Activated CD8-positive, alpha-beta memory T cell treated with anti-CD3 and anti-CD28 coated beads for 48 hours (primary cell): ENCODE results near the gene GFRA1.
"Not testable (repeated sequence)": the region's sequence is repeated elsewhere in the genome, so short reads cannot be mapped to it uniquely, and the experiment has no call there.

ENCODE experiments used
- DNase-seq, 3 experiments: peaks; one replicate each; pipeline ENCODE4 v3.0.0-alpha.2; 2020; ENCODE audit warnings: low read depth in 2 of 3, low spot score in 2 of 3

Gene GFRA1

DNA sequence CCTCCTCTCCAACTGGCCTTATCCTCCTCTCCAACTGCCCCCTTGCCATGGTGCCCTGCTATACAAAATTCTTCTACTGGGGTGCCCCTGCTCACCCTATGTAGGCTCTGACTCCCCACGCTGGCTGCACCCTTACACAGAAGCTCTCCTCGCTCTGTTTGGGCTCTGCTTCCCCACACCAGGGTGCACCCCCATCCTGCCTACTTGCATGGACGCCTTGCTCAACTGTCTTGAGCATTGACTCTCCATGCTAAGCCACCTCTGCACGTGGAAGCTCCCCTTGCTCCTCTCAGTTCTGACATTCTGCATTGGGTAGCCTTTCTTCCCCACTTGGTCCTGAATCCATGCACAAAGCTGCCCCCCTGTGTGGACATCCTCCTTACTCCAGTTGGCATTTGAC lies 231.1 kb downstream of the GFRA1 start:
- DNase-seq: no peak

GRCh38 chr10:116039612-116040011 lies 233.4 kb downstream of the GFRA1 start:
- DNase-seq: no peak

- no peak for DNase-seq
Observed at GRCh38 chr10:116038259-116038658, 234.7 kb downstream of the GFRA1 start.

DNA sequence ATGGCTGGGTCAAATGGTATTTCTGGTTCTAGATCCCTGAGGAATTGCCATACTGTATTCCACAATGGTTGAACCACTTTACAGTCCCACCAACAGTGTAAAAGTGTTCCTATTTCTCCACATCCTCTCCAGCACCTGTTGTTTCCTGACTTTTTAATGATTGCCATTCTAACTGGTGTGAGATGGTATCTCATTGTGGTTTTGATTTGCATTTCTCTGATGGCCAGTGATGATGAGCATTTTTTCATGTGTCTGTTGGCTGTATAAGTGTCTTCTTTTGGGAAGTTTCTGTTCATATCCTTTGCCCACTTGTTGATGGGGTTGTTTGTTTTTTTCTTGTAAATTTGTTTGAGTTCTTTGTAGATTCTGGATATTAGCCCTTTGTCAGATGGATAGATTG lies 237.6 kb downstream of the GFRA1 start:
- not testable (repeated sequence) for DNase-seq

GRCh38 chr10:116030576-116030975 lies 242.4 kb downstream of the GFRA1 start:
- DNase-seq: no peak

DNA sequence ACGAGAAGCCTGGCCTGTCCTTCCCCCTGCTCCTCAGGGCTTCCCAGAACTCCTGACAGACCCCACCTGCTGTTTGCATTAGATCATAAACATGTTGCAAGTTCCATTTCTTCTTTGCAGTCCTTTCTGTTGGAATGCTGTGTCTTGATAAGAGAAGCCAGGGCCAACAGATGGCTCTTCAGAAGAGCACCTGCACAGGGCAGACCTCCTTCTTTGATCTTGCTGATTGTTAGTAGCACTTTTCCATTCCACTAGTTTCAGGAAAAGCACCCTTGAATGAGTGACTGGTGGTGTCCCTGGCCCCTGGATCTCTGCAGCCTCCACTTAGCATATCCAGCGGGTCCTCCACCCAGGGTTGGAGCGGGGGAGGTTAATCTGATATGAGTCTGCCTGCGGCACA lies 243.2 kb downstream of the GFRA1 start:
- DNase-seq: no peak

DNA sequence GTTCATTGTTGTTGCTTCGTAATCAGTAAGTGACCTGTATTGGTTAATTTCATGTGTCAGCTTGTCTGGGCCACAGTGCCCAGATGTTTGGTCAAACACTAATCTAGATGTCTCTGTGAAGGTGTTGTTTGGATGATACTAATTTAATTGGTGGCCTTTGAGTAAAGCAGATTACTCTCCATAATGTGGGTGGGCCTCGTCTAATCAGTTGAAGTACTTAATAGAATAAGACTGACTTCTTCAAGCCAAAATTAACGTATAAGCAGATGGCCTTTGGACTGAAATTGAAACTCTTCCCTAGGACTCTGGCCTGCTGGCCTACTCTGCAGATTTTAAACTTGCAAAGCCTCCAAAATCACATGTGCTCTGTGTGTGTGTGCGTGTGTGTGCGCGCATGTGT lies 245.7 kb downstream of the GFRA1 start:
- no peak for DNase-seq

GRCh38 chr10:116026725-116027124 lies 246.3 kb downstream of the GFRA1 start:
- no peak for DNase-seq

- no peak for DNase-seq
Observed at GRCh38 chr10:116026315-116026714, 246.7 kb downstream of the GFRA1 start.

DNA sequence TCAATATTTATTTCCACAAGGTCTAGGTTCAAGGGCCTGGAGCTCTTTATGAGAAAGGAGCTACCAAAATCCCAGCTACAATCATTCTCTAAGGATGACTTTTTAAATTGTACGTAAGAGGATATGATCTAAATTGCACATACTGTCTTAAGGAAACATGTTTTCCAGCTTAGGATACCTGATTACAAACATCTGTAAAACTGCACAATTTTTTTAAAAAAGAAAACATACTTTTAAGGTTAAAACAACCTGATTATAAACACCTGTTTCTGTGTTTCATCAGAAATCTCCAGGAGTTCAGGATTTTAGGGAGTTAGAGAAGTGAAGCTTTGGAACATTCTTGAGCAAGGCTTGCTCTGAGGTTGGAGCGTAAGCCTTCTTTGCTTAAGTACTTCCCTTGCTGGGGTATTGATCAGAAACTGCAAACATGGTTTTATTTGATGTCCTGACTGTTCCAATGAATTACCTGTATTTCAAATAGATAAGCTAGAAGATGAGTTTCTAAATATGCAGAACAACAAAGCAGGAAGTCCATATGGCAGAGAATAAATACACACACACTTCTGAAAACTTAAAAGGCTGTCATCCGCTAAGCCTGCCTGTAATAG lies 248.6 kb downstream of the GFRA1 start:
- DNase-seq: no peak

- DNase-seq: no peak
Observed at GRCh38 chr10:116017405-116017804, 255.6 kb downstream of the GFRA1 start.

DNA sequence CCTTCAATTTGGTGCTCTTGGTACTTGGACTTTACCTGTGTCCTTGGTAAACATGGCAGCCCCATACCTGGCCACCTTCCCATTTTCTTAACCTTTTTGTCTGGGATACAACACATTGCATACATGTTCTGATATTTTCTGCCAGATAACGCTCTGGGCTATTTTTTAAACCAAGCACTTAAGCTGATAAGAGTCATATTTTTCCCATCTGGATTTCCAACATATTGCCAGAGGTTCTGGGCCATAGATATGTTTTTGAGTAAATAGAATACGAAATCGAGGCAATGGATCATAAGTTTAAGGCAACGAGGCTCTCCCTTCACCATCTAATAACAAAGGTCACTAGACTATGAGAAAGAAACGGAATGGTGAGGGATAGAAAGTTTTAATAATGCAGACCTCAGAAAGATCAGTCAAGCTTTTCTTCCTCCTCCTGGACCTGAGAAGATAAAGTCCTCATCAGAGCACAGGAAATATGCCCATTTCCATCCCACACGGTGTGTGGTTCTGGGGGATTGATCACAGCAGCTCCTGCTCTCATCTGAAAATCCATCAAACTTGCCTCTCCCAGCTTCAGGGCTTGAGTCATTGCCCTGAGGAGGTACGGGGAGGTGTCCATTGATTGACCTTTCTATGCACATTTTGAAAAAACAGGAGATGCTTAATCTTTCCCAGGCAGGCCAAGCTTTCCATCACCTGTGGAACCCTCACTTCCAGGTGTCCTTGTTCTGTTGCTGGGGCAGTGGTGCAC lies 257.2 kb downstream of the GFRA1 start:
- DNase-seq: no peak

DNA sequence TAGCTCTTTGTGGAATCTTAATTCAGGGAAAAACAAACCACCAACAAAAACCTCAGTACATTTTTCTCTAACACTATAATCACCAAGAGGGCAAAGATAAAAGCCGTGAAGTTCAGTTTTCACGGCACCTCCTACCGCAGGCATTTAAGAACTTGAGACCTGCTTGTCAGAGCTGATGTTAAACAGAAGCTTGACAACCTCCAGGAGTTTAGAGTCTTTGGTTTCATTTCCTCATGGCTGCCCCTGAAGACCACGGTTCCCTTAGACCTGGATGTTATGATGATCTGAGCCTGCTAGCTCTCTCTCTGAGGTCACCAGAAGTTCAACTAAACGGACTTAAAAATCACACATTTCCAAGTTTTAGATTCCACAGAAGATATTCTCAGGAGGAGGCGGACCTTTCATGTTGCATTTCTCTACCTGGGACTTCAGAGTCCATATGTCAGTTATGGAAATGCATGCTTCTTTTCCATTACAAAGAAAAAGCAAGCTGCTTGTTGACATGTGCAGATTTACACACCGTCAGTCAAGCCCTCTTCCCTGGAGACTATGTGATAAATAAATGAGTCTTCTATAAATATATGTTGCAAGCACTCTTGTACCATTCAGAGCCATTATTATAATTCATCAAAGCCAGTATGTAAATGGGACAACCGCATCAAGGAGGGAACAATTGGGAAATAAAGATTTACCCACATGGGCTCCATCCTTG lies 258.0 kb downstream of the GFRA1 start:
- DNase-seq: no peak

DNA sequence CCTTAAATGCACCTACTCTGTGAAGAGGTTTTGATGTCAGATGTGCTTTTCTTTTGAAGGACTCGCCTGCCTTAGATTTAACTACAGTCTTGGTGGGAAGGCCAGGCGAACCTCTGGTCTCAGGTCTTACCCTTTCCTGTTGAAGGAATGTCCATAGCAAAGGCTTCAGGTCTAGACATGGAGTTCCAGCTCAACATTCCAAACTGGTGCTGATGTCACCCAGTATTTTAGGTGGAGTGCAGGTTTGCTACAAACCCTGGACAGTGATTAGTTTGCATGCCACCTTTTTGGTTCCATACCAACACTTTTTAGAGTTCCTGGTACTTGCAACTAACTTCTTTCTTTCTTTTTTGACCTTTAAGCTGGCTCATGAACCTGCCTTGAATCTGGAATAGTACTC lies 258.7 kb downstream of the GFRA1 start:
- no peak for DNase-seq

DNA sequence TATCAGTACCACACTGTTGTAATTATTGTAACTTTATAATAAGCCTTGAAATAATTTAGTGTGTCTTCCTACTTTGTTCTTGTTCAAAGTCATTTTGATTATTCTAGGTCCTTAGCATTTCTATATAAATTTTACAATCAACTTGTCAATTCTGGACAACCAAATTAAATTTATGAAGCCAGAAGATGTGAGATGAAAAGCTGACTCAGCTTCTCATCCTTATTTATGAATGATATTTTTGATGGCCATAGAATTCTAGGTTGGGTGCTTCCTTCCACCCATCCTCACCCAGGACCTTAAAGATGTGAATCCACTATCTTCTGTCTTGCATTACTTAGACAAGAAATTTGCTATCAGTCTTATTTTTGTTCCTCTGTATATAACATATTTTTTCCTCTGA lies 261.1 kb downstream of the GFRA1 start:
- DNase-seq: no peak

GRCh38 chr10:116007256-116007891 lies 265.6 kb downstream of the GFRA1 start:
- DNase-seq: no peak
